Stimulated activated CD4-positive, alpha-beta T cell treated with anti-CD3 and anti-CD28 coated beads, Interleukin-4, amount 100 ng/mL, for 1 hour (primary cell): Measurements from ENCODE around the gene CYTH2.
A peak's percentile ranks its signal among the peaks of the same experiment; 100 is the strongest.
"Not testable (repeated sequence)": the region's sequence is repeated elsewhere in the genome, so short reads cannot be mapped to it uniquely, and the experiment has no call there.

Experiments
- DNase-seq: peaks from one replicate; pipeline ENCODE4 v3.0.0-alpha.2; 2020

CYTH2 gene

GRCh38 chr19:48513289-48514122 is 44.3 kb downstream of the CYTH2 start:
- DNase-seq: peak; percentile 73

DNA sequence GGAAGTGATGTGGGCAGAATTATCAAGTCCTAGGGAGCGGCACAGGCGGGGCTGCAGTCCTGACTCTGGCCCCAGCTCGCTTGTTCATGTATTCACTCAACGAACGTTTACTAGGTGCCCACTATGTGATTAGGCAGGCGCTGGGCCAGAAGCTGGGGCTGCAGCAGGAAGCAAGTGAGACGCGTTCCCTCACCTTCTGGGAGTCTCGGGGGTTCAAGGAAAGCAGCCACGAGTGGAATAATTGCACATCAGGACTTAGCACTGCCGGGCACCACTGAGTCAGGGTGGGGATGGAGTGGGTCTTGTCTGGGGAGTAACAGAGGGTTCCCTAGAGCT is 44.9 kb downstream of the CYTH2 start:
- DNase-seq: no peak

- no peak for DNase-seq
Observed at GRCh38 chr19:48516536-48516935, 47.4 kb downstream of the CYTH2 start.

GRCh38 chr19:48518207-48518606 is 49.0 kb downstream of the CYTH2 start:
- DNase-seq: no peak

DNA sequence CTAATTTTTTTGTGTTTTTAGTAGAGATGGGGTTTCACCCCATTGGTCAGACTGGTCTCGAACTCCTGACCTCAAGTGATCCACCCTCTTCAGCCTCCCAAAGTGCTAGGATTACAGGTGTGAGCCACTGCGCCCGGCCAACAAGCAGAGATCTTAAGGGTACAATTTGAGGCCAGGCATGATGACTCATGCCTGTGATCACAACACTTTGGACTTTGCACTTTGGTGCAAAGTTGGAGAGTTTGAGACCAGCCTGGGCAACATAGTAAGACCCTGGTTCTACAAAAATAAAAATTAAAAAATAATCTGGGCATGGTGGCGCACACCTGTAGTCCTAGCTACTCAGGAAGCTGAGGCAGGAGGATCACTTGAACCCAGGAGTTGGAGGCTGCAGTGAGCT is 50.3 kb downstream of the CYTH2 start:
- not testable (repeated sequence) for DNase-seq

GRCh38 chr19:48520134-48520533 is 51.0 kb downstream of the CYTH2 start:
- no peak for DNase-seq

DNA sequence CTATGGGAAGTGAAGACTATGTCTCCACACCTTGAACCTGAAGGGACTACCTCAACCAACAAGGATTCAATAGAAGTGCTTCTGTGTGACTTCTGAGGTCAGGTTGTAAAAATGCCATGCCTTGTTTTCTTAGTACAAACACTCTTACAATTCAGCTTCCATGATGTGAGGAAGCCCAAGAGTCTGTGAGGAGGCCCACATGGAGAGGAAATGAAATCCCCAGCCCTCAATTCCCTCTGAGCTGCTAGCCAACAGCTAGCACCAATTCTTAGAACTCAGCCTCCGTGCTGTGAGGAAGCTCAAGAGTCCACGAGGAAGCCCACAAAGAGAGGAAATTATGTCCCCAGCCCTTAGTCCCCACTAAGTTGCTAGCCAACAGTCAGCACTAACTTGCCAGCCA is 55.1 kb downstream of the CYTH2 start:
- no peak for DNase-seq

DNA sequence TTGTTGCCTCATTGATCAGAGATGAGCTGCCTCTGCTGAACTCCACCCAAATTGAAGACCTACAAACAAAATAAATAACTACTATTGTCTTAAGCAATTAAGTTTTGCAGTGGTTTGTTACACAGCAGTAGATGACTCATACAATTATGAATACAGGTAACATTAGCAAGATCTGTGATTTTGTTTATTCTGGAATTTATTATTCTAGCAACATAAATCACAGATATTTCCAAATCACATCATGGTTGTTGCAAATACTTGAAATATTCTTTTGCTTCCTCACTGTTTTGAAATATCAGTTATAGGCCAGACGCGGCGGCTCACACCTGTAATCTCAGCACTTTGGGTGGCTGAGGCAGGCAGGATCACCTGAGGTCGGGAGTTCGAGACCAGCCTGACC is 55.6 kb downstream of the CYTH2 start:
- DNase-seq: no peak

- no peak for DNase-seq
Observed at GRCh38 chr19:48529156-48529555, 60.0 kb downstream of the CYTH2 start.

- no peak for DNase-seq
Observed at GRCh38 chr19:48530066-48530720, 61.0 kb downstream of the CYTH2 start.

GRCh38 chr19:48530770-48531169 is 61.6 kb downstream of the CYTH2 start:
- DNase-seq: no peak
